DND-41 (cell line): ENCODE results near the gene MED13.

Experiments used
- ATAC-seq: fragments of 200-7000 bp; cut with Tn5 transposase; 3 replicates; pipeline ENCODE4 v1.9.1; 2021; ENCODE audit warnings: low read depth; ENCODE audit not compliant: insufficient read depth
- DNase-seq: peaks from one replicate; pipeline ENCODE4 v3.0.0-alpha.2; 2020
- H2AFZ ChIP-seq: 2 replicates; pipeline ENCODE4 v1.6.0; 2012; ENCODE audit warnings: low read depth, low read length
- H3K27ac ChIP-seq: 2 replicates; pipeline ENCODE4 v1.5.1; 2012; ENCODE audit warnings: low read length, inconsistent platforms
- H3K27me3 ChIP-seq: fragments of 200-600 bp; sonication (generic); 2 replicates; pipeline ENCODE4 v1.6.0; 2012; ENCODE audit warnings: low read length, mild to moderate bottlenecking, inconsistent platforms; ENCODE audit not compliant: insufficient read depth, poor library complexity
- H3K36me3 ChIP-seq: 2 replicates; pipeline ENCODE4 v1.5.1; 2012; ENCODE audit warnings: low read length, inconsistent platforms; ENCODE audit not compliant: insufficient read depth
- H3K4me1 ChIP-seq: 2 replicates; pipeline ENCODE4 v1.5.1; 2012; ENCODE audit warnings: mild to moderate bottlenecking, low read length; ENCODE audit not compliant: insufficient read depth
- H3K4me2 ChIP-seq: 2 replicates; pipeline ENCODE4 v1.6.0; 2012; ENCODE audit warnings: mild to moderate bottlenecking, moderate library complexity, low read length, inconsistent platforms; ENCODE audit not compliant: insufficient read depth
- H3K4me3 ChIP-seq, 2 experiments: fragments of 200-600 bp in 1 of 2; shearing (Covaris generic) in 1 of 2; 2 replicates each; pipeline ENCODE4 v1.5.1; 2012 to 2016; ENCODE audit warnings: inconsistent platforms in 2 of 2, low read length in 2 of 2, mild to moderate bottlenecking in 2 of 2, low read depth in 1 of 2, moderate library complexity in 1 of 2
- H3K79me2 ChIP-seq: 2 replicates; pipeline ENCODE4 v1.6.0; 2012; ENCODE audit warnings: low read length, inconsistent platforms; ENCODE audit not compliant: insufficient read depth
- H3K9ac ChIP-seq: 2 replicates; pipeline ENCODE4 v1.6.0; 2012; ENCODE audit warnings: low read depth, mild to moderate bottlenecking, inconsistent platforms, low read length, moderate library complexity
- H3K9me3 ChIP-seq: 2 replicates; pipeline ENCODE4 v1.5.1; 2012; ENCODE audit warnings: low read length, moderate library complexity, mild to moderate bottlenecking, inconsistent platforms; ENCODE audit not compliant: insufficient read depth, severe bottlenecking
- H4K20me1 ChIP-seq: 2 replicates; pipeline ENCODE4 v1.6.0; 2012; ENCODE audit warnings: low read length; ENCODE audit not compliant: insufficient read depth
- CTCF ChIP-seq: IDR thresholded peaks from 2 replicates; pipeline ENCODE4 v1.5.1; 2012; ENCODE audit warnings: borderline replicate concordance, low read length, moderate library complexity, mild to moderate bottlenecking; ENCODE audit not compliant: poor library complexity, severe bottlenecking; ENCODE audit errors: extremely low read depth
- EZH2 ChIP-seq: IDR thresholded peaks from 3 replicates; pipeline ENCODE4 v1.6.1; 2012; ENCODE audit warnings: borderline replicate concordance, low read depth, mild to moderate bottlenecking, moderate library complexity, low read length, inconsistent platforms; ENCODE audit not compliant: severe bottlenecking

Gene MED13

GRCh38 chr17:62086737-62087136, 21.7 kb upstream of the MED13 start:
- H2AFZ ChIP-seq, result no peak overlapping the region
- H3K27ac ChIP-seq, result no peak overlapping the region
- H4K20me1 ChIP-seq, result no peaks in the 10 kb centered on the region
- DNase-seq (no peak), ATAC-seq (no peak)
- no peaks in the 10 kb centered on the region for H3K79me2 ChIP-seq
- no peak for TF ChIP-seq EZH2
- no peak for TF ChIP-seq CTCF
- no peaks in the 10 kb centered on the region for H3K4me1 ChIP-seq
- no peaks in the 10 kb centered on the region for H3K27me3 ChIP-seq
- no peaks in the 10 kb centered on the region for H3K36me3 ChIP-seq
- no peaks in the 10 kb centered on the region for H3K9me3 ChIP-seq
- no peak overlapping the region for H3K4me3 ChIP-seq
- no peak overlapping the region for H3K9ac ChIP-seq
- H3K4me2 ChIP-seq, result no peak overlapping the region

GRCh38 chr17:62085511-62086408, 20.7 kb upstream of the MED13 start:
- no peak overlapping the region for H2AFZ ChIP-seq
- no peaks in the 10 kb centered on the region for H4K20me1 ChIP-seq
- DNase-seq (no peak), ATAC-seq (no peak)
- no peak overlapping the region for H3K27ac ChIP-seq
- TF ChIP-seq EZH2, result no peak
- TF ChIP-seq CTCF, result no peak
- H3K36me3 ChIP-seq, result no peaks in the 10 kb centered on the region
- H3K4me1 ChIP-seq, result no peaks in the 10 kb centered on the region
- no peak overlapping the region for H3K4me3 ChIP-seq
- no peak overlapping the region for H3K4me2 ChIP-seq
- H3K79me2 ChIP-seq, result no peaks in the 10 kb centered on the region
- H3K27me3 ChIP-seq, result no peaks in the 10 kb centered on the region
- H3K9me3 ChIP-seq, result no peaks in the 10 kb centered on the region
- no peak overlapping the region for H3K9ac ChIP-seq

GRCh38 chr17:62084585-62084984, 19.5 kb upstream of the MED13 start:
- H3K36me3 ChIP-seq, result no peaks in the 10 kb centered on the region
- no peak overlapping the region for H3K27ac ChIP-seq
- no peak overlapping the region for H3K9ac ChIP-seq
- H3K27me3 ChIP-seq, result no peaks in the 10 kb centered on the region
- H2AFZ ChIP-seq, result no peak overlapping the region
- no peaks in the 10 kb centered on the region for H4K20me1 ChIP-seq
- H3K9me3 ChIP-seq, result no peaks in the 10 kb centered on the region
- DNase-seq (no peak), ATAC-seq (no peak)
- TF ChIP-seq CTCF (no peak), EZH2 (no peak)
- H3K4me2 ChIP-seq, result no peak overlapping the region
- no peaks in the 10 kb centered on the region for H3K4me1 ChIP-seq
- no peak overlapping the region for H3K4me3 ChIP-seq
- H3K79me2 ChIP-seq, result no peaks in the 10 kb centered on the region
